Epithelial cell of esophagus (primary cell): ENCODE results near the gene BANF1.
"Not testable (repeated sequence)": the region's sequence is repeated elsewhere in the genome, so short reads cannot be mapped to it uniquely, and the experiment has no call there.

Experiments used
- DNase-seq: peaks from one replicate; pipeline ENCODE4 v3.0.0; 2010; ENCODE audit warnings: low read depth
- H3K4me3 ChIP-seq: 2 replicates; pipeline ENCODE4 v1.5.1; 2011; ENCODE audit warnings: mild to moderate bottlenecking, low read length, control low read depth
- CTCF ChIP-seq: IDR thresholded peaks from 2 replicates; pipeline ENCODE4 v1.5.1; 2011; ENCODE audit warnings: low read depth, mild to moderate bottlenecking, low read length, control low read depth, inconsistent platforms; ENCODE audit not compliant: insufficient read depth; ENCODE audit errors: missing control alignments

Gene BANF1

DNA sequence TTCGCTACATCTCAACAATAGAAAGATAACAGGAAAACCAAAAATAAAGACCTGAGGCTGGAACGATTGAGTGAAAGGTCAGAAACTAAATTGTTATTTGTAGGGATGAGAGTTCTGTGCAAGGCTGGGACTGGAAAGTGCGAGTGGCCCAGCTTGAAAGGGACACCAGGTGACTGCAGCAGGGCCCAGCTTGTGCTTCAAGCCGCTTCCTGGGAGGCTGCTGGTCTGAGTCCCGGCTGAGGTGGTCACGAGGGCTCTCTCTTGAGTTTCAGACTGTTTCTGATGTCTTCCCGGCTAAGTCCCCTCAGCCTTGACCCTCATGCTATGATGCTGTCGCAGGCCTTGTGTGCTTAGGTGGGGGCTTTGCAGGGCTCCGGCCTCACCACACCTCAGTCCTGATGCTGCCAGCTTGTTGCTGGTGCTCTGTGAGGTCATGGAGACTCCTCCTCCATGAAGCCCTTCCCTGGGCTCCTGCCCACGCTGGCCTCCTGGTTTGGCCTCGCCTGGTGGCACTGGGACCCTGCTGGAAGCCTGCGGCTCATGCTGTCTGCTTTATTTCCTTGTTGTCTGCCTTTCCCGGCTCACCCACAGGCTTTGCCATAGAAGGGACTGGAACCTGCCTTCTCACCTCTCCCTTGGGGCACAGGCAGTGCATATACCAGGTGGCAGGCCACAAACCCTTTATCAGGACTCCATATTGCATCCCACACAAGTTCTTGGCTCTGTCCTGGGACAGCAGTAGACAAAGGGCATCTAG is 4.0 kb downstream of the BANF1 start:
- H3K4me3 ChIP-seq, result no peak overlapping the region
- TF ChIP-seq CTCF, result no peak
- DNase-seq, result no peak

DNA sequence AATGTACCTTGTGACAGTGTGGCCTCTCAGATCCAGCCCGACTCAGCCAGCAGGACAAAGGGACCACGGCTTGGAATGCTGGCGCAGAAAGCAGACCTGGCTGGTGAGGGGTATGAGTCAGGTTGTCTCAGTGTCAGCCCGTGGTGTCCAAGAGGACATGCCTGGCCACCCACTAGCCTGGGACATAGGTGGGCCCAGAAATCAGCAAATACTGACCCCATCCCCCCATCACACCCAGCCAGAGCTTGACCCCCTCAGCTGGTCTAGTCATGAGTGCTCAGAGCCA is 4.5 kb downstream of the BANF1 start:
- no peak for DNase-seq
- no peak for TF ChIP-seq CTCF

GRCh38 chr11:66007201-66007634 is 4.9 kb downstream of the BANF1 start:
- DNase-seq, result no peak
- TF ChIP-seq CTCF, result no peak
- H3K4me3 ChIP-seq, result no peak overlapping the region

More for the DNA sequence above, 4.5 kb downstream of the BANF1 start:
- no peak overlapping the region for H3K4me3 ChIP-seq

- no peak overlapping the region for H3K4me3 ChIP-seq
- peak; percentile 5 for TF ChIP-seq CTCF
Measured at GRCh38 chr11:66008095-66008467, 5.8 kb downstream of the BANF1 start.

DNA sequence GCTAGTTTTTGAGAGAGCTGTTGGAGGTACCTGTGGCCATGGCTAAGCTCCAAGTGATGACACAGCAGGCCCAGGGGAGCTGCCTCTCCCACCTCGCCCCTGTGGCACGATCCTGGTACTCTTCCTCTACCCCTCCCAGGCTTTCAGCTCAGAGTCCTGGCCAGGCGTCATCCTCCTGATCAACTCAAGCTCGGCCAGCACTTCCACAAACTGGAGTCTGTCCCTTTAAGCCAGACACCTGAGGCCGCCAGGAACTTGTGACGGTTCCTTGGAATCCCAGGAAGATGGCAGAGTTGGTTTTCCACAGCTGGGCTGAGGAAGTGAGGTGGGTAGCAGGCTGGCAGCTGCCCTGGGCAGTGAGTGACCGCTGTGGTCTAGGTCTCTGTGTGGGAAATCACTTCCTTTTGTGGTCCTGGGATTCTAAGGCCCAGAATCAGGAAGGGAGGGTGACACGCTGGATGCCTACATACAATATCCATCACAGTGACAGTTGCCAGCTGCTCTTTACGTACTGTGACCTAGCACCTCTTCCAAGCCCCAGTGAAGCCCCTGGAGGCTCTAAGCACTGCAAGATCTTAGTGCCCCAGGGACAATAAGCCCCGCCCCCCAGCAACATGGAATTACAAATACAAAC is 6.3 kb downstream of the BANF1 start:
- DNase-seq, result peak; percentile 83
- no peak overlapping the region for H3K4me3 ChIP-seq
- TF ChIP-seq CTCF, result no peak

More at GRCh38 chr11:66008095-66008467, 5.8 kb downstream of the BANF1 start:
- DNase-seq, result no peak

- DNase-seq, result not testable (repeated sequence)
Measured at GRCh38 chr11:66010036-66010435, 7.7 kb downstream of the BANF1 start.

GRCh38 chr11:66011239-66011784 is 9.0 kb downstream of the BANF1 start:
- no peak overlapping the region for H3K4me3 ChIP-seq
- TF ChIP-seq CTCF, result no peak
- peak; percentile 99 for DNase-seq

More at GRCh38 chr11:66010036-66010435, 7.7 kb downstream of the BANF1 start:
- H3K4me3 ChIP-seq, result not testable (repeated sequence)
